Pancreas (tissue), 10 donors: Measurements from ENCODE around the gene RAB36. TPM values are rescaled to one million over a fixed set of nuclear protein-coding genes. Genes with fewer than 3 reads are reported as not detected.

ENCODE experiments used
- ATAC-seq, 4 donors: fragments of 200-7000 bp; cut with Tn5 transposase; one replicate each; pipeline versions ENCODE4 v1.8.0 to v1.9.1; 2020; ENCODE audit warnings: mild to moderate bottlenecking in 4 of 4, moderate library complexity in 4 of 4
- DNase-seq, 6 donors: peaks; one replicate each; pipeline ENCODE4 v3.0.0-alpha.2; 2020
- FAIRE-seq: peaks from 2 replicates; lab custom pipeline; 2012; peaks lifted over from hg19 to GRCh38; lab: Jason Lieb, UNC
- H3K27ac ChIP-seq, 4 donors: fragments of 200-600 bp; sonication (generic); 1 replicate in 3 of 4; 2 replicates in 1 of 4; pipeline versions ENCODE4 v1.5.0 to v1.8.0; 2020
- H3K27me3 ChIP-seq, 4 donors: fragments of 200-600 bp; one replicate each; pipeline ENCODE4 v1.8.0; 2021
- H3K36me3 ChIP-seq, 3 donors: fragments of 200-600 bp; sonication (generic) in 1 of 3; one replicate each; pipeline versions ENCODE4 v1.5.0 to v1.8.0; 2020 to 2021
- H3K4me1 ChIP-seq, 3 donors: fragments of 200-600 bp; one replicate each; pipeline ENCODE4 v1.8.0; 2021
- H3K4me3 ChIP-seq, 4 donors: fragments of 200-600 bp; sonication (generic) in 2 of 4; one replicate each; pipeline versions ENCODE4 v1.5.0 to v1.8.0; 2020 to 2021
- H3K9me3 ChIP-seq, 4 donors: fragments of 200-600 bp; one replicate each; pipeline ENCODE4 v1.8.0; 2021
- CTCF ChIP-seq, 4 donors: fragments of 200-600 bp; sonication (generic) in 3 of 4; IDR thresholded peaks; one replicate each; pipeline versions ENCODE4 v1.5.0 to v1.8.0; 2021; ENCODE audit warnings: antibody characterized with exemption in 4 of 4
- WGBS, 2 donors: extraction: QIAGEN DNeasy Blood & Tissue Kit; methylation state at CpG; one replicate each; pipeline ENCODE4 v1.1.7; 2013; 5-methylcytosine and 5-hydroxymethylcytosine counted together
- intact Hi-C, 3 donors: fragments of 100-400 bp; cut with DNase I; formaldehyde crosslinking; loops; one replicate each; pipeline versions ENCODE4 v1.11.1 to v1.14.2; 2022
- polyA plus RNA-seq, 2 donors: library from polyadenylated mRNA; stranded (reverse); fragments of 200-250 nt; gene quantifications; one replicate each; pipeline ENCODE4 v1.2.3, GENCODE V29; 2013
- total RNA-seq, 6 donors: library from RNA; stranded (reverse); fragmentation: NEBNext Ultra II Directional in 4 of 6; extraction: Animal tissue kit (Norgen Biotek cat#: 25700) in 4 of 6; gene quantifications; one replicate each; pipeline versions ENCODE4 v1.2.1 to v1.2.4, GENCODE V29; 2021 to 2023
- donor health status: healthy with polysubstance abuse.
- donor health status: DM: no; HTN: no; CAD: no; lungs with moderate emphysema.
- donor health status: DM: no; HTN: no; CAD: no.
- donor health status: control.
- donor health status: control.
- donor health status: Bipolar disorder and iron deficiency.
- donor health status: DM: yes; HTN: yes; CAD: no.
- donor health status: DM: no; HTN: no; CAD: no.
- donor health status: DM: no; HTN: no; CAD: no.
- donor health status: DM: yes; HTN: yes; CAD: no.

The RAB36 gene
- total and polyA plus RNA-seq, 8 donors, result 1.2 to 7.3 (median 3.1) TPM

- Histone ChIP-seq H3K27ac (no peak overlapping the region), H3K36me3 (no peaks in the 10 kb centered on the region), H3K27me3 (no peaks in the 10 kb centered on the region), H3K9me3 (no peaks in the 10 kb centered on the region), H3K4me3 (no peak overlapping the region), H3K4me1 (peaks cover 0 to 23% (median 1%) of the 10 kb centered on the region in 3 donors)
- DNase-seq, result no peak
- TF ChIP-seq CTCF (IDR thresholded peaks at IDR 0.05), result no peak
- intact Hi-C loops, result no loop called here
- no peak for FAIRE-seq
- ATAC-seq, result no peak
- WGBS, 2 donors, result 89 to 91% methylated on average over 6 of the region's 6 CpGs
These were observed 65.3 kb downstream of the RAB36 start for GRCh38 chr22:23210428-23211170.

DNA sequence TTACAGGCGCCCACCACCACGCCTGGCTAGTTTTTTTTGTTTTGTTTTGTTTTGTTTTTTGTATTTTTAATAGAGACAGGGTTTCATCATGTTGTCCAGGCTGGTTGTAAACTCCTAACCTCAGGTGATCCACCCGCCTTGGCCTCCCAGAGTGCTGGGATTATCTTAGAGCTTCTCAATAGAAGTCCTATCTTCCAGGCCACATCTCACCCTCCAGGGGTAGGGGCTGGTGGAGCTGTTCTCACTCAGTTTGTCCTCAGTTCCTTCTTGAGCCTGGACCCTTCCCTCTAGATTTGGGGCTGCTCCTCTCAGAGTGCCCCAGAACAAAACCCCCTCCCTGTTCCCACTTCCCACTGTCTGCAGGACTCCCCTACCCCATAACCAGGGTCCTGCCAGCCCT is 66.3 kb downstream of the RAB36 start:
- Histone ChIP-seq H3K27me3 (no peaks in the 10 kb centered on the region), H3K9me3 (no peaks in the 10 kb centered on the region), H3K36me3 (no peaks in the 10 kb centered on the region), H3K27ac (no peak overlapping the region), H3K4me3 (no peak overlapping the region), H3K4me1 (peaks cover 0 to 29% (median 0%) of the 10 kb centered on the region in 3 donors)
- WGBS, 2 donors, result 93 to 98% methylated on average over 3 of the region's 3 CpGs
- intact Hi-C loops, result no loop called here
- DNase-seq, result peak in 1 of 6 donors; percentile 21
- ATAC-seq, result no peak
- no peak for TF ChIP-seq CTCF (IDR thresholded peaks at IDR 0.05)
- no peak for FAIRE-seq

- ATAC-seq, result peak in 1 of 4 donors; percentile 20
- intact Hi-C loops, result no loop called here
- WGBS, 2 donors, result 84 to 85% methylated on average over 10 of the region's 10 CpGs
These were observed 67.1 kb downstream of the RAB36 start for GRCh38 chr22:23212061-23213021.

GRCh38 chr22:23213022-23213555 is 67.8 kb downstream of the RAB36 start:
- no peaks in the 10 kb centered on the region for H3K27me3 ChIP-seq
- no peak overlapping the region for H3K27ac ChIP-seq
- 92 to 94% methylated on average over 13 of the region's 13 CpGs for WGBS, 2 donors
- H3K4me1 ChIP-seq, result peaks cover 0 to 37% (median 4%) of the 10 kb centered on the region in 3 donors
- ATAC-seq, result no peak
- no peak overlapping the region for H3K4me3 ChIP-seq
- H3K9me3 ChIP-seq, result no peaks in the 10 kb centered on the region
- intact Hi-C loops, result no loop called here
- TF ChIP-seq CTCF (IDR thresholded peaks at IDR 0.05), result no peak
- DNase-seq, result peak in 2 of 6 donors; percentile 38 to 41
- FAIRE-seq, result no peak
- no peaks in the 10 kb centered on the region for H3K36me3 ChIP-seq

More at GRCh38 chr22:23212061-23213021, 67.1 kb downstream of the RAB36 start:
- no peak for TF ChIP-seq CTCF (IDR thresholded peaks at IDR 0.05)
- Histone ChIP-seq H3K36me3 (no peaks in the 10 kb centered on the region), H3K4me3 (no peak overlapping the region), H3K27me3 (no peaks in the 10 kb centered on the region), H3K27ac (no peak overlapping the region), H3K4me1 (peaks cover 0 to 33% (median 0%) of the 10 kb centered on the region in 3 donors), H3K9me3 (no peaks in the 10 kb centered on the region)
- FAIRE-seq (no peak), DNase-seq (peak in 1 of 6 donors; percentile 30)
